T-helper 9 cell (primary cell): ENCODE data around the gene SAMD8.

Source experiments
- DNase-seq: peaks from one replicate; pipeline ENCODE4 v3.0.0-alpha.2; 2020

The SAMD8 gene

GRCh38 chr10:75228278-75228677, 116.8 kb downstream of the SAMD8 start:
- no peak for DNase-seq

- no peak for DNase-seq
These were observed 117.4 kb downstream of the SAMD8 start for GRCh38 chr10:75228834-75229233.

- DNase-seq, result no peak
These were observed 118.5 kb downstream of the SAMD8 start for GRCh38 chr10:75229971-75230370.

GRCh38 chr10:75230600-75231038, 119.2 kb downstream of the SAMD8 start:
- peak; percentile 95 for DNase-seq
